Lower leg skin (tissue), 4 donors: ENCODE data around the gene ZNF485. TPM values are rescaled to one million over a fixed set of nuclear protein-coding genes. Genes with fewer than 3 reads are reported as not detected.

Experiments used
- DNase-seq, 2 donors: peaks; one replicate each; pipeline ENCODE4 v3.0.0-alpha.2; 2019; ENCODE audit warnings: low spot score in 2 of 2
- H3K4me3 ChIP-seq: fragments of 200-600 bp; sonication (generic); 2 replicates; pipeline ENCODE4 v1.5.1; 2017; ENCODE audit warnings: mild to moderate bottlenecking, low read depth; ENCODE audit not compliant: poor library complexity, severe bottlenecking
- CTCF ChIP-seq, 3 donors: fragments of 450-650 bp; IDR thresholded peaks; one replicate each; pipeline ENCODE4 v1.5.1; 2016; ENCODE audit warnings: antibody characterized with exemption in 3 of 3, mild to moderate bottlenecking in 3 of 3, moderate library complexity in 2 of 3
- POLR2A ChIP-seq, 2 donors: fragments of 450-650 bp; IDR thresholded peaks; one replicate each; pipeline ENCODE4 v1.6.1; 2016 to 2017; ENCODE audit warnings: antibody characterized with exemption in 2 of 2, mild to moderate bottlenecking in 1 of 2, moderate library complexity in 1 of 2
- WGBS, 2 donors: methylation state at CpG; one replicate each; pipeline ENCODE4 v1.1.5; 2018; 5-methylcytosine and 5-hydroxymethylcytosine counted together
- intact Hi-C: fragments of 100-400 bp; cut with DNase I; formaldehyde crosslinking; loops from one replicate; pipeline ENCODE4 v1.15.0; 2023; ENCODE audit warnings: low total_unique reads
- total RNA-seq, 4 donors: library from RNA; depleted of rRNA; stranded (reverse); fragments of >200 nt; gene quantifications; one replicate each; pipeline ENCODE4 v1.1.0, GENCODE V29; 2016

ZNF485 gene
- total RNA-seq, 4 donors from 2014 or later, result 2.4 to 7.9 (median 4.7) TPM

- no peak for DNase-seq
Observed at GRCh38 chr10:43610636-43611035, 4.4 kb downstream of the ZNF485 start.

GRCh38 chr10:43616697-43617370 lies 10.6 kb downstream of the ZNF485 start:
- DNase-seq, result no peak
- H3K4me3 ChIP-seq, result no peak overlapping the region
- TF ChIP-seq POLR2A (IDR thresholded peaks at IDR 0.05), result no peak
- TF ChIP-seq CTCF (IDR thresholded peaks at IDR 0.05), result no peak
- intact Hi-C loops, result no loop called here
- WGBS, 2 donors, result 95 to 97% methylated on average over 6 of the region's 6 CpGs

More at GRCh38 chr10:43610636-43611035, 4.4 kb downstream of the ZNF485 start:
- intact Hi-C loops, result no loop called here
- H3K4me3 ChIP-seq, result no peak overlapping the region
- TF ChIP-seq CTCF (IDR thresholded peaks at IDR 0.05), result no peak
- no peak for TF ChIP-seq POLR2A (IDR thresholded peaks at IDR 0.05)

GRCh38 chr10:43619368-43619767 lies 13.1 kb downstream of the ZNF485 start:
- no peak overlapping the region for H3K4me3 ChIP-seq
- WGBS, 2 donors, result 63 to 70% methylated on average over 2 of the region's 2 CpGs
- intact Hi-C loops, result no loop called here
- TF ChIP-seq CTCF (IDR thresholded peaks at IDR 0.05) (no peak), POLR2A (IDR thresholded peaks at IDR 0.05) (no peak)
- no peak for DNase-seq

GRCh38 chr10:43622038-43622437 lies 15.8 kb downstream of the ZNF485 start:
- WGBS, 2 donors, result 38 to 49% methylated on average over 2 of the region's 2 CpGs

GRCh38 chr10:43623351-43623750 lies 17.1 kb downstream of the ZNF485 start:
- DNase-seq, result no peak
- intact Hi-C loops, result no loop called here
- H3K4me3 ChIP-seq, result no peak overlapping the region
- WGBS, 2 donors, result 58 to 71% methylated on average over 3 of the region's 3 CpGs
- TF ChIP-seq POLR2A (IDR thresholded peaks at IDR 0.05), result no peak
- TF ChIP-seq CTCF (IDR thresholded peaks at IDR 0.05), result no peak

More at GRCh38 chr10:43622038-43622437, 15.8 kb downstream of the ZNF485 start:
- DNase-seq, result no peak
- intact Hi-C loops, result no loop called here
- TF ChIP-seq CTCF (IDR thresholded peaks at IDR 0.05) (no peak), POLR2A (IDR thresholded peaks at IDR 0.05) (no peak)
- H3K4me3 ChIP-seq, result no peak overlapping the region

DNA sequence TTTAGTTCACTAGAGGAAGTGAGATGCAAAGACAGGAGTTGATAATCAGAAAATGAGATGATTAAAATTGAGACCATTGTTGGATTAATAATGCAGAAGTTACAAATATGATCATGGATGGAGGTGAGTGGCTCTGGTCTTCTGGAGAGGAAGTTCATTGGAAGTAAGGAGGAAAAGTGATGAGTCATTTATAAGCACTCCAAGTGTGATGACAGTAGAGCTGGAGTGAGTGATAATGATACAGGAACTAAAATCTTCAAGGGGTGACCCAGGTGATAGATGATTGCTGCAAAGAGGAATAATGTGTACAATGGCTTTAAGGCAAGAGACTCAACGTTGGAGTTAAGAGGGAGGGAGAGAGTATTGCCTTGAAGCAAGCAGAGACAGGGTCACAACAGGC lies 21.7 kb downstream of the ZNF485 start:
- no peak for DNase-seq
- TF ChIP-seq POLR2A (IDR thresholded peaks at IDR 0.05) (no peak), CTCF (IDR thresholded peaks at IDR 0.05) (no peak)
- 42 to 52% methylated on average over 1 of the region's 1 CpG for WGBS, 2 donors
- intact Hi-C loops, result no loop called here
- no peak overlapping the region for H3K4me3 ChIP-seq
